SIG-M5 (cell line): ENCODE results near the gene ZNF43.
"Not testable (repeated sequence)": the region's sequence is repeated elsewhere in the genome, so short reads cannot be mapped to it uniquely, and the experiment has no call there.

ENCODE experiments used
- DNase-seq: peaks from one replicate; lab custom pipeline; 2025; lab: John Stamatoyannopoulos, UW

The ZNF43 gene

DNA sequence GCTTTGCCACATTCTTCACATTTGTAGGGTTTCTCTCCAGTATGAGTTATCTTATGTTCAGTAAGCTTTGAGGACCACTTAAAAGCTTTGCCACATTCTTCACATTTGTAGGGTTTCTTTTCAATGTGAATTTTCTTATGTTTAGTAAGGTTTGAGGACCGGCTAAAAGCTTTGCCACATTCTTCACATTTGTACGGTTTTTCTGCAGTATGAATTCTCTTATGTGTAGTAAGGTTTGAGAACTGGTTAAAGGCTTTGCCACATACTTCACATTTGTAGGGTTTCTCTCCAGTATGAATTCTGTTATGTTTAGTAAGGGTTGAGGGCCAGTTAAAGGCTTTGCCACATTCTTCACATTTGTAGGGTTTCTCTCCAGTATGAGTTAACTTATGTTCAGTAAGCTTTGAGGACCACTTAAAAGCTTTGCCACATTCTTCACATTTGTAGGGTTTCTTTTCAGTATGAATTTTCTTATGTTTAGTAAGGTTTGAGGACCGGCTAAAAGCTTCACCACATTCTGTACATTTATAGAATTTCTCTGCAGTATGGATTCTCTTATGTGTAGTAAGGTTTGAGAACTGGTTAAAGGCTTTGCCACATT lies 27.5 kb downstream of the ZNF43 start:
- DNase-seq: not testable (repeated sequence)

DNA sequence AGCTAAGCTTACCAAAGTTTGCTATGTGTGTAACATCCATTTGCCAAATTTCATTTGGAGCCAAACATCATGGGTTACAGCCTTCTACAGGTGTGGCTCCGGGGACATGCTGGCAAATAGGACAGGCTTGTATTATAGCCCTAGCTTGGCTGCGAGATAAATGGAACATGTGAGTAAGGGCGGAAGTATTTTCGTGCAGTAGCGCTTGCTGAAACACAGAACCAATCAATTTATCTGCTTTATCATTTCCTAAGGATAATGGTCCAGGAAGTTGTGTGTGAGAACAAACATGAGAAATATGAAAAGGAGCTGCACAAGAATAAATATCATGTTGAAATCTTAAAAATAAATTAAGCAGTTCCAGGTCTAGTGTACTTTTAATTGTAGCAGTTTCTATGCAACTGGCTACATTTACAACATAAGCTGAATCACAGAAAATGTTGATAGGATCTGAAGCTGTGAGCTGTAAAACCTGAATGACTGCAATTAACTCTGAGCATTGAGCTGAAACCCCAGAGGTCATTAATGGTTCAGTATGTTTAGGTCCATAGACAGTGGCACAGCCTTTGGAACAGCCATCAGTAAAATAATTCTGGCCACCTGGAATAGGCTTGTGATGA lies 46.4 kb downstream of the ZNF43 start:
- DNase-seq: no peak

DNA sequence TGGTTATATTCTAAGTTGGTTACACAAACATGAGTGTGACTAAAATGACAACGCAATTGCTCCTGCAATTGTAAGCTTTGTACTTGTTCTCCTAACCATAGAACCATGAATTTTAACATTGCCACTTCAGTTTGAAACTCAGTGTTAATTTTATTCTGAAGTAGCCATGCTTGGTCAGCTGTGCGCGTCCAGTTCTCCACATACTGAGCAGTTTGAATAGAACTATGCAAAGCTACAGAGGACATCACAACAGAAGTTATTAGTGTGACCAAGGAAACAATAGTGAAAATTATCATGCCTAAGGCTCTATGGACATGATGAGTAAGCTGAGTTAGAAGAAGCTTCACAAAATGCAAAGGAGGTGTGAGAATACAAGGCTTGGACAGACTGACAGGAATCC lies 49.0 kb downstream of the ZNF43 start:
- no peak for DNase-seq

DNA sequence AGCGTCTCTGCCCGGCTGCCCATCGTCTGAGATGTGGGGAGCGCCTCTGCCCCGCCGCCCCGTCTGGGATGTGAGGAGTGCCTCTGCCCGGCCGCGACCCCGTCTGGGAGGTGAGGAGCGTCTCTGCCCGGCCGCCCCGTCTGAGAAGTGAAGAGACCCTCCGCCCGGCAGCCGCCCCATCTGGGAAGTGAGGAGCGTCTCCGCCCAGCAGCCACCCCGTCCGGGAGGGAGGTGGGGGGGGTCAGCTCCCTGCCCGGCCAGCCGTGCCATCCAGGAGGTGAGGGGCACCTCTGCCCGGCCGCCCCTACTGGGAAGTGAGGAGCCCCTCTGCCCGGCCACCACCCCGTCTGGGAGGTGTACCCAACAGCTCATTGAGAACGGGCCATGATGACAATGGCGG lies 60.2 kb downstream of the ZNF43 start:
- not testable (repeated sequence) for DNase-seq

DNA sequence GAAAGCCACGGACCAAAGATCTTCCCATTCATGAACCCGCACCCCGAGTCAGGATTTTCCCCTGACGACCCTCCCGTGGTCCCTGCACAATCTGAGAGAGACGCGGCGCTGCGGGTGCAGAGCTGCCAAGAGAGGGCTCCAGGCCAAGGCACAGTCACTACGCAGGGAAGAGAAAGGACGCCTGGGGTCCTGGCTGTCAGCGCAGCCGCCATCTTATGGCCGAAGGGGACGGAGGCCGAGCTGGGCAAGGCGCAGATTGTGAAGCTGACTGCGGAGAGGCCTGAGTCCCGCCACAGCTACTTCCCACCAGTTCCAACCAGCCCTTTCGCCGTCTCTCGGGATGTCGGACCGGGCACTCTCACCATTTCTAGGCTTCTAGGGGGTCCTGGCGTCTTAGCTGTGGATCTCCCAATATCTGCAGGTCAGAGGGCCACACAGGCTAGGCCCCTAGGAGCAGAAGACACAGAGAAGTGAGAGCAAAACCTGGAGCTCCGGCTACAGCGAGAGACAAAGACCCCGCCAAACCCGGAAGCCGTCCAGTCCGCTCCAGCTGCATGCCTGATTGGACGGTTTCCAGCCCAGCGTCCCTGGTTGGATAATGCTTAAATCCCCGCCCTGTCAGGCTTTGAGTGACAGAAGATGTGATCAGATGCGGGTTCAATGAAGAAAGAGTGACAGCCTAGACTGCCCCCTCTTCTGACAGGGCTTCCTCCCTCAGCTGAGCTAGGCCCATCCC lies 68.7 kb downstream of the ZNF43 start, which contains the start of gene ZNF100:
Gene ZNF100, minus strand, starts transcription at position 515 of the 736 bp plus-strand sequence. Its CDS starts 150 bp downstream, at position 365.
- peak; percentile 3 for DNase-seq

DNA sequence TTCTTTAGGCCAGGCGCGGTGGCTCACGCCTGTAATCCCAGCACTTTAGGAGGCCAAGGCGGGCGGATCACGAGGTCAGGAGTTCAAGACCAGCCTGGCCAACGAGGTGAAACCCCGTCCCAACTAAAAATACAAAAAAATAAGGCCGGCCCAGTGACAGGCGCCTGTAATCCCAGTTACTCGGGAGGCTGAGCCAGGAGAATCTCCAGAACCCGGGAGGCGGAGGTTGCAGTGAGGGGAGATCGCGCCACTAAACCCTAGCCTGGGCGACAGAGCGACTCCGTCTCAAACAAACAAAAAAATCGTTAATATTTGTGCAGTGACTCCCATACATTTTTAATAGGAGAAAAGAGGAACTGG lies 69.3 kb downstream of the ZNF43 start:
- not testable (repeated sequence) for DNase-seq

DNA sequence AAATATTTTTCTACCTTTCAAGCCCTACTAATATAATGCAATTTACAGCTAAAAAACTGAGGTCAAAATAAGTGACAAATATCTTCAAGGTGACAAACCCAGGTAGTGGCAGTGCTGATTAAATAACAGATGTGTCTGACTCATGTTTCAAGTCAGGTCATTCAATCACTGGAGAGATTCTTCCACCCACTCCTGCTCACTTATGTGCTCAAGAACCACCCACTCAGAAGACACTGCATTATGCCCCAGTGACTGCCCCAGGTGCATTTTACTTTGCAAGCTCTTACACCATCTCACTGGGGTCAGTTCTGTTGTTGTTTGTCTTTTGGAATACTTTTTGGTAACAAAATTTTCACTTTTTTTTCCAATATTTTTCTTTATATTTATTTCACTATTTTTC lies 70.8 kb downstream of the ZNF43 start:
- no peak for DNase-seq

DNA sequence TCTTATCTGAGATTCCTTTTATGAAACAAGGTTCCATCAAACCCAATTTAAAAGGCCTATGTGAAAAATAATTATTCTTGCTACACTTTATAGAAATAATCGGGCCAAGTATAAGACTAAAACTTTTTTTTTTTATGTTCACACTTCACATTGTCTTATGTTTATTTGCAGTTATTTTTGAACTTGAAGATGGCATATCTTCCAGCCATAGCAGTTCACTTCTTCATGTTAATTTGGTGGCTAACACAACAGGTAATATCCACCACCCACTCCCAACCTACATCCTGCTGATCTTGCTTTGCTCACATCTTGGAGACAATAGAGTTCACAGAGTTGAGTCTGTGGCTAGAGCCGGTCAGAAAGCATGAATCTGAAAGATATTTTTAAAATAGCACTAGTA lies 74.4 kb downstream of the ZNF43 start:
- not testable (repeated sequence) for DNase-seq

DNA sequence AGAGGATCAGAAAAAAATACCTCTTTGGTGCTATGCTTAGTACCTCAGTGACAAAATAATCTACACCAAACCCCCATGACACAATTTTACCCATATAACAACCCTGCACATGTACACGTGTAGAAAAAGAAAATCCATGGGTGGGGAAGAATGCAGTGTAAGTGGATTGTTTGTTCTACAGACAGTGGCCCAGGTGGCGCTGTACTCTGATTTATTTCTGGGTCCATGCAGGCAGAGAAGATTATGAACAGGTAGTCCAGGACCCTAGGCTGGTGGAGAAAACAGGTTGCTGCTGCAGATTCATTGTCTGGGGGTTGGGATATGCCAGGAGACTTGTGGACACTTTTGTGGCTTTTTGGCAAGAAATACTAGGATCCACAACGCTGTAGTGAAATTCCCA lies 77.7 kb downstream of the ZNF43 start:
- no peak for DNase-seq

DNA sequence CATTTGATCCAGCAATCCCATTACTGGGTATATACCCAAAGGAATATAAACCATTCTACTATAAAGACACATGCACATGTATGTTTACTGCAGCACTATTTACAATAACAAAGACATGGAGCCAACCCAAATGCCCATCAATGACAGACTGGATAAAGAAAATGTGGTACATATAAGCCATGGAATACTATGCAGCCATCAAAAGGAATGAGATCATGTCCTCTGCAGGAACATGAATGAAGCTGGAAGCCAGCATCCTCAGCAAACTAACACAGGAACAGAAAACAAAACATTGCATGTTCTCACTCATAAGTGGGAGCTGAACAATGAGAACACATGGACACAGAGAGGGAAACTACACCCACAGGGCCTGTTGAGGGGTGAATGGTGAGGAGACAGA lies 80.4 kb downstream of the ZNF43 start:
- DNase-seq: not testable (repeated sequence)
